ENCODE results near the gene ZNF827.

GRCh38 chr4:145819853-145820181 is 118.8 kb downstream of the ZNF827 start:
- TF ChIP-seq FOXK2 (IDR thresholded peaks at IDR 0.05): no peak
- no peak for TF ChIP-seq SP1 (IDR thresholded peaks at IDR 0.05)
- no peak for TF ChIP-seq TARDBP (IDR thresholded peaks at IDR 0.05)
- no peak for TF ChIP-seq L3MBTL2 (conservative IDR thresholded peaks at IDR 0.05)
- TF ChIP-seq HDGF (IDR thresholded peaks at IDR 0.05; ENCODE audit: borderline replicate concordance): no peak
- TF ChIP-seq LEF1 (IDR thresholded peaks at IDR 0.05; ENCODE audit: borderline replicate concordance): no peak
- no peak for TF ChIP-seq ZNF384 (IDR thresholded peaks at IDR 0.05)

Data from HEK293T (cell line).